CD14-positive monocyte (primary cell): Measurements from ENCODE around the gene NDC1. TPM values are rescaled to one million over a fixed set of nuclear protein-coding genes. Genes with fewer than 3 reads are reported as not detected.

Source experiments
- DNase-seq, 3 donors: peaks; one replicate each; pipeline ENCODE4 v3.0.0-alpha.2; 2011 to 2022
- H2AFZ ChIP-seq: 2 replicates; pipeline ENCODE4 v1.6.0; 2012; ENCODE audit warnings: mild to moderate bottlenecking, low read depth, low read length, inconsistent platforms; ENCODE audit not compliant: insufficient read depth, poor library complexity, severe bottlenecking
- H3K27ac ChIP-seq, 2 donors: 1 replicate in 1 of 2; 2 replicates in 1 of 2; pipeline ENCODE4 v1.5.1; 2012 to 2013; ENCODE audit warnings: low read length in 2 of 2, control low read depth in 1 of 2, inconsistent platforms in 1 of 2, low read depth in 1 of 2, mild to moderate bottlenecking in 1 of 2
- H3K27me3 ChIP-seq, 2 donors: one replicate each; pipeline versions ENCODE4 v1.6.0 to v1.6.1; 2011 to 2013; ENCODE audit warnings: low read length in 2 of 2; ENCODE audit not compliant: control insufficient read depth in 2 of 2, insufficient read depth in 2 of 2
- H3K36me3 ChIP-seq, 2 donors: replicated peaks in 1 of 2; 1 replicate in 1 of 2; 2 replicates in 1 of 2; pipeline versions ENCODE4 v1.5.1 to v1.6.1; 2012 to 2013; ENCODE audit warnings: low read length in 2 of 2, control low read depth in 1 of 2, inconsistent platforms in 1 of 2, mild to moderate bottlenecking in 1 of 2; ENCODE audit not compliant: insufficient read depth in 2 of 2, control insufficient read depth in 1 of 2
- H3K4me1 ChIP-seq, 2 donors: 1 replicate in 1 of 2; 2 replicates in 1 of 2; pipeline versions ENCODE4 v1.5.1 to v1.6.1; 2012 to 2013; ENCODE audit warnings: low read length in 2 of 2, control low read depth in 1 of 2, inconsistent platforms in 1 of 2, mild to moderate bottlenecking in 1 of 2, moderate library complexity in 1 of 2; ENCODE audit not compliant: insufficient read depth in 2 of 2, control insufficient read depth in 1 of 2
- H3K4me2 ChIP-seq: replicated peaks from 2 replicates; pipeline ENCODE3; 2012; ENCODE audit warnings: low read length, moderate library complexity, mild to moderate bottlenecking; ENCODE audit not compliant: poor library complexity, severe bottlenecking; ENCODE audit errors: extremely low read depth
- H3K4me3 ChIP-seq, 3 experiments: fragments of 200-600 bp in 1 of 3; sonication (generic) in 1 of 3; replicated peaks in 1 of 3; 1 replicate in 2 of 3; 2 replicates in 1 of 3; pipeline ENCODE4 v1.5.1; 2011 to 2013; ENCODE audit warnings: low read length in 3 of 3, mild to moderate bottlenecking in 3 of 3, control low read depth in 2 of 3, low read depth in 2 of 3, inconsistent platforms in 1 of 3, moderate library complexity in 1 of 3
- H3K79me2 ChIP-seq: 2 replicates; pipeline ENCODE4 v1.6.0; 2012; ENCODE audit warnings: mild to moderate bottlenecking, control low read depth, inconsistent platforms, low read length, moderate library complexity; ENCODE audit not compliant: insufficient read depth
- H3K9ac ChIP-seq: 2 replicates; pipeline ENCODE4 v1.6.0; 2017; ENCODE audit warnings: low read length, mild to moderate bottlenecking; ENCODE audit not compliant: insufficient read depth, poor library complexity, severe bottlenecking
- H3K9me3 ChIP-seq, 2 donors: replicated peaks in 1 of 2; 1 replicate in 1 of 2; 2 replicates in 1 of 2; pipeline versions ENCODE4 v1.5.1 to v1.6.1; 2012 to 2013; ENCODE audit warnings: low read length in 2 of 2, control low read depth in 1 of 2; ENCODE audit not compliant: control insufficient read depth in 1 of 2, insufficient read depth in 1 of 2
- H4K20me1 ChIP-seq: 2 replicates; pipeline ENCODE4 v1.6.0; 2012; ENCODE audit warnings: mild to moderate bottlenecking, low read length, control low read depth, moderate library complexity; ENCODE audit not compliant: insufficient read depth
- H3K27ac Mint-ChIP-seq, 7 donors: one replicate each; pipeline ENCODE4 v1.8.0; 2020; ENCODE audit warnings: mild to moderate bottlenecking in 7 of 7, mixed read lengths in 7 of 7, moderate library complexity in 6 of 7, inconsistent platforms in 2 of 7
- H3K27me3 Mint-ChIP-seq, 3 donors: one replicate each; pipeline ENCODE4 v1.8.0; 2021 to 2022; ENCODE audit warnings: low read depth in 3 of 3, mild to moderate bottlenecking in 3 of 3, mixed read lengths in 3 of 3, moderate library complexity in 3 of 3, inconsistent platforms in 1 of 3
- H3K36me3 Mint-ChIP-seq, 2 donors: one replicate each; pipeline ENCODE4 v1.8.0; 2020; ENCODE audit warnings: mixed read lengths in 2 of 2, inconsistent platforms in 1 of 2, mild to moderate bottlenecking in 1 of 2
- H3K4me1 Mint-ChIP-seq: one replicate; pipeline ENCODE4 v1.8.0; 2020; ENCODE audit warnings: mild to moderate bottlenecking, mixed read lengths
- H3K4me3 Mint-ChIP-seq, 2 donors: one replicate each; pipeline ENCODE4 v1.8.0; 2020; ENCODE audit warnings: mild to moderate bottlenecking in 2 of 2, mixed read lengths in 2 of 2, moderate library complexity in 1 of 2
- H3K9me3 Mint-ChIP-seq, 7 donors: one replicate each; pipeline ENCODE4 v1.8.0; 2020 to 2022; ENCODE audit warnings: mixed read lengths in 7 of 7, mild to moderate bottlenecking in 6 of 7, moderate library complexity in 6 of 7, inconsistent platforms in 2 of 7
- WGBS: methylation state at CpG from one replicate; pipeline ENCODE4 v1.1.5; 2013; ENCODE audit warnings: missing lambda C conversion rate; ENCODE audit not compliant: insufficient coverage; 5-methylcytosine and 5-hydroxymethylcytosine counted together
- intact Hi-C, 2 donors: fragments of 100-400 bp; cut with micrococcal nuclease; formaldehyde crosslinking; loops; one replicate each; pipeline versions ENCODE4 v1.15.0 to v1.15.1; 2023
- polyA plus RNA-seq, 3 donors: library from polyadenylated mRNA; depleted of rRNA in 1 of 3; unstranded in 2 of 3; stranded (reverse) in 1 of 3; fragments of 300-500 nt in 2 of 3; fragments of >200 nt in 1 of 3; fragmentation: Illumina TruSeq in 2 of 3; gene quantifications; 1 replicate in 2 of 3; 2 replicates in 1 of 3; pipeline ENCODE4 v1.2.3, GENCODE V29; 2012 to 2021
- TF ChIP-seq, protein P1 (sequence below): fragments of 200-600 bp; IDR thresholded peaks from one replicate; pipeline ENCODE4 v1.8.0; 2022; ENCODE audit warnings: antibody characterized with exemption, mild to moderate bottlenecking

Gene NDC1
- polyA plus RNA-seq, 3 donors: 3.0 to 6.1 (median 4.7) TPM

- Histone ChIP-seq H3K4me2 (no peak overlapping the region), H3K36me3 (peaks cover 9 to 12% of the 10 kb centered on the region in 2 donors), H3K79me2 (peaks cover 58% of the 10 kb centered on the region), H3K4me1 (peaks cover 8 to 10% of the 10 kb centered on the region in 2 donors), H3K9me3 (no peaks in the 10 kb centered on the region), H3K4me3 (no peak overlapping the region), H3K27ac (no peak overlapping the region), H3K27me3 (no peaks in the 10 kb centered on the region), H3K9ac (no peak overlapping the region), H4K20me1 (no peaks in the 10 kb centered on the region), H2AFZ (no peak overlapping the region)
- DNase-seq: no peak
- no CpG with 5 or more reads among the region's 4 CpGs for WGBS
- intact Hi-C loops: no loop called here
- peaks cover 15 to 30% of the 10 kb centered on the region in 2 donors for H3K36me3 Mint-ChIP-seq
- no peaks in the 10 kb centered on the region for H3K9me3 Mint-ChIP-seq
- peaks cover 16% of the 10 kb centered on the region for H3K4me1 Mint-ChIP-seq
- TF ChIP-seq, protein P1, sequence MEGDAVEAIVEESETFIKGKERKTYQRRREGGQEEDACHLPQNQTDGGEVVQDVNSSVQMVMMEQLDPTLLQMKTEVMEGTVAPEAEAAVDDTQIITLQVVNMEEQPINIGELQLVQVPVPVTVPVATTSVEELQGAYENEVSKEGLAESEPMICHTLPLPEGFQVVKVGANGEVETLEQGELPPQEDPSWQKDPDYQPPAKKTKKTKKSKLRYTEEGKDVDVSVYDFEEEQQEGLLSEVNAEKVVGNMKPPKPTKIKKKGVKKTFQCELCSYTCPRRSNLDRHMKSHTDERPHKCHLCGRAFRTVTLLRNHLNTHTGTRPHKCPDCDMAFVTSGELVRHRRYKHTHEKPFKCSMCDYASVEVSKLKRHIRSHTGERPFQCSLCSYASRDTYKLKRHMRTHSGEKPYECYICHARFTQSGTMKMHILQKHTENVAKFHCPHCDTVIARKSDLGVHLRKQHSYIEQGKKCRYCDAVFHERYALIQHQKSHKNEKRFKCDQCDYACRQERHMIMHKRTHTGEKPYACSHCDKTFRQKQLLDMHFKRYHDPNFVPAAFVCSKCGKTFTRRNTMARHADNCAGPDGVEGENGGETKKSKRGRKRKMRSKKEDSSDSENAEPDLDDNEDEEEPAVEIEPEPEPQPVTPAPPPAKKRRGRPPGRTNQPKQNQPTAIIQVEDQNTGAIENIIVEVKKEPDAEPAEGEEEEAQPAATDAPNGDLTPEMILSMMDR: no peak
- H3K27ac Mint-ChIP-seq: no peak overlapping the region
- no peak overlapping the region for H3K4me3 Mint-ChIP-seq
- H3K27me3 Mint-ChIP-seq: peaks cover 0 to 3% (median 0%) of the 10 kb centered on the region in 3 donors
These were observed 4.7 kb downstream of the NDC1 start for GRCh38 chr1:53833393-53833792.

DNA sequence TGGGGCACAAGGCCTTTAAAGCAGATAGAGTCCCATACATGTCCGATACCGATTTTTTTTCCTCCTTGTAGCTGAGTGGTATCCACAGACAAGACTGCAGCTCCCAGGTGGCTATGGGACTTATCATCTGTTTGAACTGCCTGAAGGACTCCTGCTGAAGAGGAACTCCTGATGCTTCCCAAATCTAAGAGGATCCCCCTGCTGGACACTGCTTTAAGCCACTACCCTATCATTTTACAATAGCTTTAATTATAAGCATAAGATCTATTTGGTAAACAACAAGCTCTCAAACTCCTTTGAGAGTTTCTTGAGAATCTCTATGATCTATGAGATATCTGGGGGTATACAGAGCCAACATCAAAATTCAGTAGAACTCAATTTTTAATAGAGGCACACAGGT is 11.7 kb downstream of the NDC1 start:
- 100% methylated on average over 2 of the region's 2 CpGs for WGBS
- H3K27me3 ChIP-seq: no peaks in the 10 kb centered on the region
- Mint-ChIP-seq H3K27ac (no peak overlapping the region), H3K27me3 (peaks cover 0 to 2% (median 0%) of the 10 kb centered on the region in 3 donors), H3K4me3 (no peak overlapping the region), H3K9me3 (no peaks in the 10 kb centered on the region), H3K36me3 (peaks cover 44 to 63% of the 10 kb centered on the region in 2 donors), H3K4me1 (peaks cover 9% of the 10 kb centered on the region)
- H3K9ac ChIP-seq: no peak overlapping the region
- H3K9me3 ChIP-seq: no peaks in the 10 kb centered on the region
- H3K36me3 ChIP-seq: peaks cover 35 to 75% of the 10 kb centered on the region in 2 donors
- H3K27ac ChIP-seq: no peak overlapping the region
- no peaks in the 10 kb centered on the region for H3K79me2 ChIP-seq
- no peaks in the 10 kb centered on the region for H4K20me1 ChIP-seq
- DNase-seq: no peak
- TF ChIP-seq, protein P1: no peak
- no peak overlapping the region for H3K4me2 ChIP-seq
- intact Hi-C loops: no loop called here
- H3K4me3 ChIP-seq: no peak overlapping the region
- no peaks in the 10 kb centered on the region for H3K4me1 ChIP-seq
- no peak overlapping the region for H2AFZ ChIP-seq
